Amniotic epithelial cell (primary cell): ENCODE data around the gene INAVA.

ENCODE experiments used
- DNase-seq: peaks from one replicate; pipeline ENCODE4 v3.0.0-alpha.2; 2010; ENCODE audit warnings: low read depth

Gene INAVA

DNA sequence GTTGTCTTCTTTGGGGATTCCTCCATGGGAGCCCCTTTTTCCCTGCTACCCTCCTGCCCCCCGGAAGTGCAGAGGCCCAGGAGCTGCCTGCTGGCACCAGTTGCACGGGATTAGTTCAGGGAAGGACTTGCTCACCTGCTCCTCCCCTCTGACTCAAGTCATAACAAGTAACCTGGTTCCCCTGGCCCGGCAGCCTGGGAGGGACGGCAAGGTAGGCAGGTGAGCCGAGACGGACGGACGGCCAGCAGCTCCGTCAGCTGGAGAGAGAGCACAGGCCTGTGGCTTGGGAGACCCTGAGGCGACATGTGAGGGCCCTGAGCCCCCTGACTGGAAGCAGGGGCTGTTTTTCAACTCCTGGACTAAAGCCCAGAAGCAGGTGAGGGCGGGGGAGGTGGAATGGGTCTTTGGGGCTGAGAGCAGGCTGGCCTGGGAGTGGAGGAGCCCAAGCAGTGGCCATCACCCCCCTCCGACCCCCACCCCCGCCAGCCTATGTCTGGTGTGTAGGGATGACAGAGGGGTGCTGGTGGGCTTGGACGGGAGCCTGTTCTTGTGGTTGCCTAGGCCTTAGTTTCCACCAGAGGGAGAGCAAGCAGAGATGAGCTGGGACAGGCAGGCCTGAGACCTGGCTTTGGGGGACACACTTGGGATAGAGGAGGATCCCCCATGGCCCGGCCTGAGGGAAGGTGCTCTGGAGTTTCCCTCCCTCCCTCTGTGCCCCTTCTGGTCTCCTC, at the start of gene INAVA:
INAVA (plus strand) TSS at position 189 of the 731 bp plus-strand sequence. CDS start 3,501 bp downstream, outside the sequence.
- no peak for DNase-seq

DNA sequence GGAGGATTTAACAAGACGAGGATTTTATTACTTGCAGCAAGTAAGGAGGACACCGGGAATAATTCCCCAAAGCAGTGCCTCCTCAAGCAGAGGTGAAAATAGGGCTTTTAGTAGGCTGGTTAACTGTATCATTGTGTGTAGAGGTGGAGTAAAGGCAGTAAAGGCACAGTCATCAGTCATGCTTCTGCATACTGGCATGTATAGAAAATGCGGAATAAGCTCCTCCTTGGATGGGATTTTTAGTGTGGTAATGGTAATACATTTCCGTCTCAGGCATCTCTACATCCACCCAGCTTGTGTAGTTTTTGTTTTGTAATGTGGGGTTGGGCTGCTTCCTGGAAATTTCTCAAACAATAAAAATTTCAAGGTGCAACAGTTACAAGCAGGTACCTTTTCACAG, 49.3 kb upstream of the INAVA start:
- no peak for DNase-seq

DNA sequence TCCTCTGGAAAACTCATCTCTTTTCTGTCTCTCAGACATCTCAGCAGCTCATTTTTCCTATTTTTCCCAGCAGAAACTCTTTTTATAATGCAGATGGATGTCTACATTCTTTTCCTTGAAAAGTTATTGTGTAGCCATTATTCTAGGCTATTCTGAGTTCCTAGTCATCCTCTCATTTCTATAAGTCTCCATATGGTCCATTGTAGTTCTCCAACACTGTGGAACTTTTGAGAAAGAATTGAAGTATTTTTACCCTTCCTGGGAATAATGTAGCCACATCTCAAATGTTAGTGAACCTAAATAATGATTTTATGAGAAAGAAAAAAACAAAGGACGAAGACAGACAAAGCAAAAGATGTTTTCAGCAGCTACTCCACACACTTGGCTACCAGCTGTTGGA, 48.3 kb upstream of the INAVA start:
- no peak for DNase-seq

DNA sequence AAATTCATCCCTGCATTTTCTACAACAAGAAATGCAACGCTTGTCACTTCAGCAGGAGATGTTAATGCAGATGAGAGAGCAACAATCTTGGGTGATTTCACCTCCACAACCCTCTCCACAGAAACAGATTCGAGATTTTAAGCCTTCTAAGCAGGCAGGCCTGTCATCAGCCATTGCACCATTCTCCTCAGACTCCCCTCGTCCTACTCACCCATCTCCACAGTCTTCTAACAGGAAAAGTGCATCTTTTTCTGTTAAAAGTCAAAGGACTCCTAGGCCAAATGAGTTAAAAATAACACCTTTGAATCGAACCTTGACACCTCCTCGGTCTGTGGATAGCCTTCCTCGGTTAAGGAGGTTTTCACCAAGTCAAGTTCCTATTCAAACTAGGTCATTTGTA, 45.3 kb upstream of the INAVA start:
- no peak for DNase-seq

DNA sequence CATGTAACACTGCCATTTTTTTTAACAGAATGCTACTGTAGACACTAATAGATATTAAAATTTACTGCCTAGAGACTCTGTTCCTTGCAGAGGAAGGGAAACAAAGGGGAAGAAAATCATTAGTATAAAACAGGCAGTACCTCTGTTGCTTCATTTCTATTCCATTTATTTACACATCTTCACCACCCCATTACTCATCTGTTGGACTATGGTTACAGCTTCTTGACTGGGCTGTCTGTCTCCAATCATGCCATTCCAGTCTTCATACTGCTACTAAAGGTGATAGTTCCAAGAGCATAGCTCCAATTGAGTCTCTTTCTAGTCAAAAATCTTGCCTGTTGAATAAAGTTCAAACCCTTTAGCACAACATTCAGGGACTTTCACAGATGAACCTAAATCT, 44.1 kb upstream of the INAVA start:
- peak; percentile 25 for DNase-seq

DNA sequence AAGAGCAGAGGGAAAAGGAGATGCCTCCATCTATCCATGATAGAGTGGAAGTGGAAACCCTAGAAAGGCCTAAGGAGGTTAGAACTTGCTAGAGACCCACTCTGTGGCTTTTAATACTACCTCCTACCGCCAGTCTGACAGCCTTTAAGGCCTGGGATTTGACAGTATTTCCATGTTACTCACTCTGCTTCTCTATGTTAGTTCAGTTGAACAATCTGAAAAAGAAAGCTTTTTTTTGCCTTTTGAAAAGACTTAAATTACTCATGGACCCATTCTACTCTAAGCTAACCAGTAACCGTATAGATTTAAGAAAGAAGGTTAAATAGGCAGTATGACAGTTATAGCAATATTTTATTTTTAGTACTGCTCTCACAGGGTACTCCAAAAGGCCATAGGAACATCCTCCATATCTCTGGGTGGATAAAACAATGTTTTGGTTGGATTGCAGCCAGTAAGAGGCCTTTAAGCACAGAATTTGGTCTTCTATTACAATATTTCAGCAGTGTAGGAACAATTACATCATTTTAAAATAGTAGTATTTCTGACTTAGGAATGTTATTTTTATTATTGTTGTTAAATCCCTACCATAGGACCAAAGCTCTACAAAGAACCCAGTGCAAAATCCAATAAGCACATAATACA, 37.9 kb upstream of the INAVA start:
- peak; percentile 27 for DNase-seq

DNA sequence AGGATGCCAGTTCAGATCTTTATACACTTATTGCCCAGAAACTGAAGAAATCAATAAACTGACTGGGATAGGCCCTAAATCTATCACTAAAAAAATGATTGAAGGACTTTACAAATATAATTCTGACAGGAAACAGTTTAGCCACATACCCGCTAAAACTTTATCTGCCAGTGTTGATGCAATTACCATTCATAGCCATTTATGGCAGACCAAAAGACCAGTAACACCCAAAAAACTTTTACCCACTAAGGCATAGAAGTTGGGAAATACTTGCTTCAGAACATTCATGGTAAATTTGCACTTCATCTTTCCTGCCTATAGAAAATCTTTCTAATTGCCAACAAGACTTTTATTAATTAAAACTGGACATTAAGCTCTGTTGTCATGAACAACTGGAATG, 36.9 kb upstream of the INAVA start:
- DNase-seq, result no peak

- DNase-seq, result no peak
Observed at GRCh38 chr1:200861937-200862647, 32.6 kb upstream of the INAVA start.

DNA sequence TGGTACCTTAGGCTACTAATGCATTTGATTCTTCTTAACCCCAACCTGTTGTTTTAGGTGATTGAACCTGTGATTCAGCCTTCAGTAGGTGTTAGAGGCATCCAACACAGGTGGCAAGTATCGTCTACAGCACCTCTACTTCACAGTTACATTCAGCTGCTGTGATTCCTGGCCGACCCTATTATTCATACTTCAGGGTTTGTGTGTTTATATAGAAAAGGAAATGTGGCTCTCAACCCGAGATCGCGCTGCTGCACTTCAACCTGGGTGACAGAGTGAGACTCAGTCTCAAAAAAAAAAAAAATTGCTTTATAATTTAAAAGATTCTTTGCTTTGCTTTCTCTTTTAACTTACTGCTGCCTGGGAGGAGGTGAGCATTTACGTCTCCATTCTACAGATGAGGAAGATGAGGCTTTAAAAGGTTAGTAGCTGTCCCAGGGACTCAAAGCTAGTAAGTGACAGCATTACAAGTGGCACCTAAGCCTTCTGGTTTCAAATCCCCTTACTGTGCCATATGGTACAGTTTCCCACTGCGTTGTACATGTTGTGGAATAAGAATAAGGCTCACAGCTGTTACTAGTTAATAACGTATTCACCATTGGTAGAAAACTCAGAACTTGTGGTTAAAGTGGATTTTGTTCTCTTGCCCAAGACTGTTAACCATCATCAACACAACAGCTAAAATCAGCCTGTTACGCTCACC, 31.8 kb upstream of the INAVA start:
- DNase-seq, result no peak

DNA sequence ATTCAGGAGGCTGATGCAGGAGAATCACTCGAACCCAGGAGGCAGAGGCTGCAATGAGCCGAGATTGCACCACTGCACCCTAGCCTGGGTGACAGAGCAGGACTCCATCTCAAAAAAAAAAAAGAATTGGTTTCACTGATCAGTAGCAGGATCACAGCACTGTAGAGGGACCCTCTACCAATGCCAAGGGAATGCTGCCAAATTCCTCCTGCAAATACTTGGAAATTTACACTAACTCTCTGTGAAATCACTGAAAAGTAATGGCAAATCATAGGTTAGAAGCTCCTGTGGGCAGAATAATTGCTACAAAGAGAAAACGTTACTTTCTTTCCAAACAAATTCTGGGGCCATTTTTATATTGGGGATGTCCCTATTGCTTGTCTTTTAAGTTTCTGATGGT, 28.6 kb upstream of the INAVA start:
- DNase-seq, result no peak

DNA sequence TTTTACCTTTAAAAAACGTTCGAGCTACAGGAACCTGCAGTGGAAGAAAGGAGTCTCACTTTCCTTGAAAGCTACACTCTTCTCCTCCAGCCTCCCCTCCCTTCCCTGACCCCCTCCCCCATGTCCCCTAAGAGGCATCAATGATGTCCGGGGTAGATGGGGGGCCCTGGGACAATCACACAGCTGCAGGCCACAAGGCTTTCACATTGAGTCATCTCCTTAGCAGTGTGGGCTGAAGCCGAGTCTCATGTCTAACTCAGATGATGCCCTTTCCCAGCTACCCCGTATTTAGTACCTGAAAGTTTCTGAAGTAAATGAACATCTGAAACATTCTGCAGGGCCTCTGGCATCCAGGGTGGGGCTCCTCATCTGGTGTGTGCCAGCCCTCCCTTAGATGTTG, 28.2 kb upstream of the INAVA start:
- DNase-seq, result no peak

DNA sequence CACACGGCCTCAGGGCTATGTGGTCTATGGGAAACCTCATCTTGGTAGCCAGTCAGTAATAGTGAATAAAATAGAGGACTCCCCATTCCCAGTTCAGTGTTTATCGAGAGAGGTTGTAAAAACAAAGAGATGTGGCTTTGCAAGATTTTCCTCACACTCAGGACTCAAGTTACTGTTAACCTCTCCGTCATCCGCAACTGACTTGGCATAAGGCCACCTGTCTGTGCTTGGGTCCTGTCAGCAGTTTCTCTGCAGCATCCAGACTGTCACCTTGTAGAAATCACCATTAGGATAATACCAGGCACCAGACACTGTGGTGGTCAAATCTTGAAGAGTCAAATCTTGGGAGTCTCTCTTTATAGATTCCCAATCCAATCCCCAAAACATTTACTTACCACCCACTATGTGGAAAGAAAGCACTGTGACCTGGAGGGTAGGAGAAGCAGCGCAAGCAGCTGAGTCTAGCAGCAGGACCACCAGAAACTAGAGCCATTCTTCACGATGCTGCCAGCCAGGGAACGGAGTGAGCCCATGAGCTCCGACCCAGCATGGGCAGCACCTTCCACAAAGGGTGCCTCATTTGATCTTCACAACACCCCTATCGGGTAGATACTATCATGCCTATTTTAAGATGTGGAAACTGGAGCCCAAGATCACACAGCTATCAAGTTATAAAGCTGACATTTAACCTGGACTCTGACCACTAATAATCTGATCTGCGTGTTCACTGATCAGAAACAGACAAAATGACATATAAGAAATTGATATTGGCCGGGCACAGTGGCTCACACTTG, 27.5 kb upstream of the INAVA start:
- DNase-seq, result no peak

DNA sequence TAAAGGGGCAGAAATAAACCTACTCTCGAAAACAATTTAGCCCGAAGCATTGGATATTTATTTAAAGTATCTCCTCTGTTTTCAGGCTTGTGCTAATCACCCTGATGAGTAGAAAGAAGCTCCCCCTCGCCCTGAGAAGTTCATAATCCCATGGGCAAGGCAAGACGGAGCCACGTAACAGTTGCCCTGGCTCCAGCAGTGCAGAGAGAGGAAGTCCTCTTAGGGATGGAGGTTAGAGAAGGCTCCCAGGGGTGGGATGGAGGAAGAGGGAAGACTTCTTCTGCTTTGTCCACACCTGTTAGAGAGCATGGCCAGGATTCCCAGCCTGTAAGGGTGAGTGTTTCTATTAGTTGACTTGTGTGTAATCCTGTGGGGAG, 25.3 kb upstream of the INAVA start:
- no peak for DNase-seq

- DNase-seq, result no peak
Observed at GRCh38 chr1:200869753-200870391, 24.8 kb upstream of the INAVA start.

DNA sequence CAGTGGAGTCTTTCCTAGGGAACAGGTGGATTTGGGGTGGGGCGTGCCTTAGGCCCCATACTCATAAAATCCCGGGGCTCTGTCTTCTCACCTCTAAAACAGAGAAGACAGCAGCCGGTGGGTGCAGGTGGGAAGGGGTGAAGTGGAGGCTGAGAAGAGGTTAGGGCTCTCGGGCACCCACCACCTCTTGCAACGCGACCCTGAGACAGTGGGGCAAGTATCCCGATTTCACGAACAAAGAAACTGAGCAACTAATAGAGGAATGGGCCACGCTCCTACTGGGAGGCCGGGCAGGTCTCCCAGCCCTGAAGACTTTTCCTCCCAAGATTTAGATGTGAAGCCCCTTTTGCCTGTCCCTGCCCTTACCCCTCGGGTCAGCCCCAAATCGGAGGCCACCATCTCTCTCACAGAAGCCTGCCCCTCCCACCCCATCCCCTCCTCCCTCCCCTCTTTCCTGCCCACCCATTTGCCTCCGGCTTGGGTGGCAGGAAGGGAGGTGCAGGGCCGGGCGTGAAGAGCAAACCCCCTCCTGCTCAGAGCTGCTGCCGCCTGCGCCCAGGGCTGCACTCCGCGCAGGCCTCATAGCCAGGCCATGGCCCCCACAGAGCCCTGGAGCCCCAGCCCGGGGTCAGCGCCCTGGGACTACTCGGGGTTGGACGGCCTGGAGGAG, 22.1 kb upstream of the INAVA start, which contains the start of gene GPR25:
GPR25 (plus strand) TSS at position 536 of the 670 bp plus-strand sequence; CDS start at position 593, 57 bp downstream.
- DNase-seq, result no peak

- DNase-seq, result no peak
Observed at GRCh38 chr1:200873116-200873670, 21.5 kb upstream of the INAVA start.

GRCh38 chr1:200873671-200874397, 20.9 kb upstream of the INAVA start:
- DNase-seq, result no peak

- DNase-seq, result no peak
Observed at GRCh38 chr1:200874694-200875093, 20.0 kb upstream of the INAVA start.

DNA sequence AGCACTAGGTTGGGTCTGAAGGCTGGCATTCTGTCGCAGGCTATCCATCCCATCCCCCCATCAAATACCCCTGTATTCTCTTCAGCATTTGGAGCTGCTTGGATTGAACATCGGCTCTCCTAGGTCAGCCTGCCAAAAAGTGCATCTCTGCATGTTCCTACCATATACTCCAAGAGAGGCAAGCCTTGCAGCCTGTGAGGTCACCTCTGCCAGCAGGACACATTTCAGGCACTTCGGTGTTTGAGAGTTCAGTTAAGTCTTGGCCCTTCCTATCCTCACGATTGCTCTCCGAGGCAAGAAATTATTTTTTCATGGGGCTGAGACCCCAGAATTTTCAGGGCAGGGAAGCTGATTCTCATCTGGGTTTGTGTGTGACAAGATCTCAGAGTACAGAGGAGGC, 19.3 kb upstream of the INAVA start:
- no peak for DNase-seq

GRCh38 chr1:200877010-200877409, 17.7 kb upstream of the INAVA start:
- no peak for DNase-seq
